Measurements from ENCODE around the gene GALK2.

GRCh38 chr15:49296258-49296657 lies 126.2 kb downstream of the GALK2 start:
- TF ChIP-seq, protein P1, sequence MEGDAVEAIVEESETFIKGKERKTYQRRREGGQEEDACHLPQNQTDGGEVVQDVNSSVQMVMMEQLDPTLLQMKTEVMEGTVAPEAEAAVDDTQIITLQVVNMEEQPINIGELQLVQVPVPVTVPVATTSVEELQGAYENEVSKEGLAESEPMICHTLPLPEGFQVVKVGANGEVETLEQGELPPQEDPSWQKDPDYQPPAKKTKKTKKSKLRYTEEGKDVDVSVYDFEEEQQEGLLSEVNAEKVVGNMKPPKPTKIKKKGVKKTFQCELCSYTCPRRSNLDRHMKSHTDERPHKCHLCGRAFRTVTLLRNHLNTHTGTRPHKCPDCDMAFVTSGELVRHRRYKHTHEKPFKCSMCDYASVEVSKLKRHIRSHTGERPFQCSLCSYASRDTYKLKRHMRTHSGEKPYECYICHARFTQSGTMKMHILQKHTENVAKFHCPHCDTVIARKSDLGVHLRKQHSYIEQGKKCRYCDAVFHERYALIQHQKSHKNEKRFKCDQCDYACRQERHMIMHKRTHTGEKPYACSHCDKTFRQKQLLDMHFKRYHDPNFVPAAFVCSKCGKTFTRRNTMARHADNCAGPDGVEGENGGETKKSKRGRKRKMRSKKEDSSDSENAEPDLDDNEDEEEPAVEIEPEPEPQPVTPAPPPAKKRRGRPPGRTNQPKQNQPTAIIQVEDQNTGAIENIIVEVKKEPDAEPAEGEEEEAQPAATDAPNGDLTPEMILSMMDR (IDR thresholded peaks at IDR 0.05), result no peak
- no peak for TF ChIP-seq POLR2A (IDR thresholded peaks at IDR 0.05)

All from right lobe of liver (tissue), 4 donors.